Measurements from ENCODE around the gene SAC3D1.
"Not testable (repeated sequence)": the region's sequence is repeated elsewhere in the genome, so short reads cannot be mapped to it uniquely, and the experiment has no call there.

Gene SAC3D1

GRCh38 chr11:64998690-64999431 is 42.1 kb upstream of the SAC3D1 start:
- Histone ChIP-seq H3K4me1 (ENCODE audit: control insufficient read depth in 1 of 2, insufficient read depth in 1 of 2, low read depth in 1 of 2, low read length in 1 of 2) (peaks cover 14 to 27% of the 10 kb centered on the region in 2 experiments), H3K36me3 (no peaks in the 10 kb centered on the region), H3K4me3 (ENCODE audit: low read depth in 1 of 2, low read length in 1 of 2) (no peak overlapping the region), H3K27ac (no peak overlapping the region), H3K27me3 (no peaks in the 10 kb centered on the region), H3K9me3 (no peaks in the 10 kb centered on the region)
- TF ChIP-seq CTCF (IDR thresholded peaks at IDR 0.05), result no peak

GRCh38 chr11:64999478-64999877 is 41.5 kb upstream of the SAC3D1 start:
- Histone ChIP-seq H3K27ac (no peak overlapping the region), H3K4me3 (ENCODE audit: low read depth in 1 of 2, low read length in 1 of 2) (no peak overlapping the region), H3K9me3 (no peaks in the 10 kb centered on the region), H3K4me1 (ENCODE audit: control insufficient read depth in 1 of 2, insufficient read depth in 1 of 2, low read depth in 1 of 2, low read length in 1 of 2) (peaks cover 14 to 27% of the 10 kb centered on the region in 2 experiments), H3K36me3 (no peaks in the 10 kb centered on the region), H3K27me3 (no peaks in the 10 kb centered on the region)
- no peak for TF ChIP-seq CTCF (IDR thresholded peaks at IDR 0.05)

- Histone ChIP-seq H3K4me3 (ENCODE audit: low read depth in 1 of 2, low read length in 1 of 2) (no peak overlapping the region), H3K27me3 (no peaks in the 10 kb centered on the region), H3K4me1 (ENCODE audit: control insufficient read depth in 1 of 2, insufficient read depth in 1 of 2, low read depth in 1 of 2, low read length in 1 of 2) (no peaks in the 10 kb centered on the region), H3K27ac (no peak overlapping the region), H3K9me3 (no peaks in the 10 kb centered on the region), H3K36me3 (no peaks in the 10 kb centered on the region)
- TF ChIP-seq CTCF (IDR thresholded peaks at IDR 0.05), result no peak
These were observed 38.3 kb upstream of the SAC3D1 start for GRCh38 chr11:65002706-65003105.

- H3K27ac ChIP-seq, result no peak overlapping the region
- no peaks in the 10 kb centered on the region for H3K9me3 ChIP-seq
- H3K4me3 ChIP-seq (ENCODE audit: low read depth in 1 of 2, low read length in 1 of 2), result no peak overlapping the region
- no peaks in the 10 kb centered on the region for H3K27me3 ChIP-seq
- no peak for TF ChIP-seq CTCF (IDR thresholded peaks at IDR 0.05)
- no peaks in the 10 kb centered on the region for H3K4me1 ChIP-seq (ENCODE audit: control insufficient read depth in 1 of 2, insufficient read depth in 1 of 2, low read depth in 1 of 2, low read length in 1 of 2)
- no peaks in the 10 kb centered on the region for H3K36me3 ChIP-seq
These were observed 37.7 kb upstream of the SAC3D1 start for GRCh38 chr11:65003282-65003681.

GRCh38 chr11:65003968-65004367 is 37.0 kb upstream of the SAC3D1 start:
- not testable (repeated sequence) for H3K36me3 ChIP-seq; H3K4me1 ChIP-seq (ENCODE audit: control insufficient read depth in 1 of 2, insufficient read depth in 1 of 2, low read depth in 1 of 2, low read length in 1 of 2); H3K4me3 ChIP-seq (ENCODE audit: low read depth in 1 of 2, low read length in 1 of 2); H3K27ac ChIP-seq; H3K9me3 ChIP-seq; H3K27me3 ChIP-seq

GRCh38 chr11:65008016-65008415 is 33.0 kb upstream of the SAC3D1 start:
- no peak for TF ChIP-seq CTCF (IDR thresholded peaks at IDR 0.05)
- H3K36me3 ChIP-seq, result no peaks in the 10 kb centered on the region
- H3K27me3 ChIP-seq, result no peaks in the 10 kb centered on the region
- no peaks in the 10 kb centered on the region for H3K9me3 ChIP-seq
- H3K4me1 ChIP-seq (ENCODE audit: control insufficient read depth in 1 of 2, insufficient read depth in 1 of 2, low read depth in 1 of 2, low read length in 1 of 2), result peaks cover 4 to 5% of the 10 kb centered on the region in 2 experiments
- H3K4me3 ChIP-seq (ENCODE audit: low read depth in 1 of 2, low read length in 1 of 2), result no peak overlapping the region
- no peak overlapping the region for H3K27ac ChIP-seq

Measured in neutrophil (primary cell).